Mesangial cell (primary cell): ENCODE results near the gene PIGW. TPM values are rescaled to one million over a fixed set of nuclear protein-coding genes. Genes with fewer than 3 reads are reported as not detected.

Source experiments
- total RNA-seq: library from RNA; depleted of rRNA; stranded (reverse); fragments of >200 nt; gene quantifications from 2 replicates; pipeline ENCODE4 v1.2.3, GENCODE V29; 2015

PIGW gene, protein sequence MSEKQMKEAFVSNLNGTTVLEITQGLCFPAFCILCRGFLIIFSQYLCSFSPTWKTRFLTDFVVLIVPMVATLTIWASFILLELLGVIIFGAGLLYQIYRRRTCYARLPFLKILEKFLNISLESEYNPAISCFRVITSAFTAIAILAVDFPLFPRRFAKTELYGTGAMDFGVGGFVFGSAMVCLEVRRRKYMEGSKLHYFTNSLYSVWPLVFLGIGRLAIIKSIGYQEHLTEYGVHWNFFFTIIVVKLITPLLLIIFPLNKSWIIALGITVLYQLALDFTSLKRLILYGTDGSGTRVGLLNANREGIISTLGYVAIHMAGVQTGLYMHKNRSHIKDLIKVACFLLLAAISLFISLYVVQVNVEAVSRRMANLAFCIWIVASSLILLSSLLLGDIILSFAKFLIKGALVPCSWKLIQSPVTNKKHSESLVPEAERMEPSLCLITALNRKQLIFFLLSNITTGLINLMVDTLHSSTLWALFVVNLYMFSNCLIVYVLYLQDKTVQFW
- total RNA-seq = 4.6 and 9.9 TPM in 2 replicates

GRCh38 chr17:36534840-36535668 lies at the start of gene PIGW, which contains the start of gene MYO19:
Gene PIGW (plus strand): TSS chr17:36534987. CDS start chr17:36537102, 2,115 bp downstream.
Gene MYO19 (minus strand): TSS chr17:36534868. CDS start chr17:36532538, 2,330 bp downstream.

GRCh38 chr17:36486204-36487194 lies 48.3 kb upstream of the PIGW start, which contains the start of gene ZNHIT3:
Gene ZNHIT3 (plus strand): TSS chr17:36486681. CDS start chr17:36486700, 19 bp downstream.

GRCh38 chr17:36544307-36545076 lies 9.7 kb downstream of the PIGW start, which contains the start of gene GGNBP2:
Gene GGNBP2 (plus strand): TSS chr17:36544919. CDS start chr17:36545725, 806 bp downstream.

Other genes starting within 250 kb of the PIGW start
- gene TBC1D3G, start 211.1 kb upstream of the PIGW start, total RNA-seq = not detected in 2 replicates
- not detected in 2 replicates for gene TBC1D3H, start 146.6 kb upstream of the PIGW start, total RNA-seq
- gene ZNHIT3, start 48.3 kb upstream of the PIGW start, total RNA-seq = 33.5 and 38.1 TPM in 2 replicates
- gene MYO19, start 119 bp upstream of the PIGW start, total RNA-seq = 48.7 and 95.5 TPM in 2 replicates
- 24.9 and 36.0 TPM in 2 replicates for gene GGNBP2, start 9.9 kb downstream of the PIGW start, total RNA-seq
- 10.6 and 10.8 TPM in 2 replicates for gene DHRS11, start 56.9 kb downstream of the PIGW start, total RNA-seq
- 5.5 and 11.1 TPM in 2 replicates for gene MRM1, start 66.6 kb downstream of the PIGW start, total RNA-seq